UCSD-AML1 (cell line): Measurements from ENCODE around the gene MT4.

Source experiments
- DNase-seq: peaks from one replicate; lab custom pipeline; 2025; ENCODE audit not compliant: unreplicated experiment; lab: John Stamatoyannopoulos, UW

The MT4 gene

GRCh38 chr16:56618138-56618537, 53.3 kb downstream of the MT4 start:
- DNase-seq = no peak
